Skin epidermis (tissue), 12 donors: ENCODE measurements around the gene GATAD2A.

Experiments
- H3K27ac ChIP-seq, 21 experiments: fragments of 200-600 bp; sonication (generic) in 11 of 21; one replicate each; pipeline ENCODE4 v1.5.0; 2020; ENCODE audit warnings: mild to moderate bottlenecking in 3 of 21, inconsistent platforms in 2 of 21, moderate library complexity in 2 of 21
- H3K4me3 ChIP-seq, 7 experiments: fragments of 200-600 bp; sonication (generic) in 2 of 7; one replicate each; pipeline ENCODE4 v1.5.0; 2020; ENCODE audit warnings: inconsistent platforms in 2 of 7, mild to moderate bottlenecking in 2 of 7, moderate library complexity in 1 of 7

Gene GATAD2A

GRCh38 chr19:19417046-19417445 is 11.6 kb downstream of the GATAD2A start:
- H3K27ac ChIP-seq = no peak overlapping the region
- no peak overlapping the region for H3K4me3 ChIP-seq

GRCh38 chr19:19417628-19418245 is 12.3 kb downstream of the GATAD2A start:
- no peak overlapping the region for H3K4me3 ChIP-seq
- no peak overlapping the region for H3K27ac ChIP-seq

GRCh38 chr19:19418555-19419260 is 13.2 kb downstream of the GATAD2A start:
- H3K27ac ChIP-seq = peak overlapping the region in 2 of 21 experiments; percentile 6 to 16
- no peak overlapping the region for H3K4me3 ChIP-seq

GRCh38 chr19:19420570-19421298 is 15.3 kb downstream of the GATAD2A start:
- no peak overlapping the region for H3K4me3 ChIP-seq
- H3K27ac ChIP-seq = peak overlapping the region in 1 of 21 experiments; percentile 2

- peak overlapping the region in 1 of 21 experiments; percentile 2 for H3K27ac ChIP-seq
- H3K4me3 ChIP-seq = no peak overlapping the region
These were observed 15.8 kb downstream of the GATAD2A start for GRCh38 chr19:19421299-19421696.

GRCh38 chr19:19422156-19422555 is 16.7 kb downstream of the GATAD2A start:
- no peak overlapping the region for H3K27ac ChIP-seq
- no peak overlapping the region for H3K4me3 ChIP-seq

GRCh38 chr19:19423322-19423721 is 17.8 kb downstream of the GATAD2A start:
- H3K27ac ChIP-seq = no peak overlapping the region
- no peak overlapping the region for H3K4me3 ChIP-seq

GRCh38 chr19:19425170-19425875 is 19.8 kb downstream of the GATAD2A start:
- Histone ChIP-seq H3K27ac (no peak overlapping the region), H3K4me3 (no peak overlapping the region)

- Histone ChIP-seq H3K27ac (no peak overlapping the region), H3K4me3 (no peak overlapping the region)
These were observed 20.7 kb downstream of the GATAD2A start for GRCh38 chr19:19426216-19426615.

GRCh38 chr19:19426799-19427198 is 21.3 kb downstream of the GATAD2A start:
- H3K4me3 ChIP-seq = no peak overlapping the region
- H3K27ac ChIP-seq = no peak overlapping the region

- Histone ChIP-seq H3K27ac (peak overlapping the region in 1 of 21 experiments; percentile 26), H3K4me3 (no peak overlapping the region)
These were observed 21.8 kb downstream of the GATAD2A start for GRCh38 chr19:19427302-19427701.

- no peak overlapping the region for H3K4me3 ChIP-seq
- H3K27ac ChIP-seq = peak overlapping the region in 8 of 21 experiments; percentile 17 to 71 (median 48)
These were observed 22.5 kb downstream of the GATAD2A start for GRCh38 chr19:19427944-19428343.

GRCh38 chr19:19428746-19429145 is 23.3 kb downstream of the GATAD2A start:
- H3K4me3 ChIP-seq = no peak overlapping the region
- H3K27ac ChIP-seq = peak overlapping the region in 13 of 21 experiments; percentile 3 to 71 (median 39)

- no peak overlapping the region for H3K4me3 ChIP-seq
- H3K27ac ChIP-seq = peak overlapping the region in 9 of 21 experiments; percentile 12 to 71 (median 47)
These were observed 23.9 kb downstream of the GATAD2A start for GRCh38 chr19:19429361-19429760.

GRCh38 chr19:19432732-19433131 is 27.3 kb downstream of the GATAD2A start:
- no peak overlapping the region for H3K4me3 ChIP-seq
- H3K27ac ChIP-seq = no peak overlapping the region

- Histone ChIP-seq H3K4me3 (no peak overlapping the region), H3K27ac (peak overlapping the region in 1 of 21 experiments; percentile 61)
These were observed 28.3 kb downstream of the GATAD2A start for GRCh38 chr19:19433666-19434213.

- Histone ChIP-seq H3K4me3 (no peak overlapping the region), H3K27ac (peak overlapping the region in 4 of 21 experiments; percentile 1 to 61 (median 28))
These were observed 29.1 kb downstream of the GATAD2A start for GRCh38 chr19:19434483-19435045.

GRCh38 chr19:19436137-19436691 is 30.7 kb downstream of the GATAD2A start:
- no peak overlapping the region for H3K27ac ChIP-seq

More at GRCh38 chr19:19436137-19436691, 30.7 kb downstream of the GATAD2A start:
- no peak overlapping the region for H3K4me3 ChIP-seq
